Endothelial cell (in vitro differentiated cells): ENCODE measurements around the gene NXN. TPM values are rescaled to one million over a fixed set of nuclear protein-coding genes. Genes with fewer than 3 reads are reported as not detected.
A peak's percentile ranks its signal among the peaks of the same experiment; 100 is the strongest.
"Not testable (repeated sequence)": the region's sequence is repeated elsewhere in the genome, so short reads cannot be mapped to it uniquely, and the experiment has no call there.

Experiments
- DNase-seq: peaks from one replicate; pipeline ENCODE4 v3.0.0; 2021; ENCODE audit warnings: low spot score
- H3K27ac Mint-ChIP-seq: one replicate; pipeline ENCODE4 v1.8.0; 2021; ENCODE audit warnings: mixed read lengths, inconsistent platforms; ENCODE audit not compliant: unreplicated experiment
- H3K27me3 Mint-ChIP-seq: one replicate; pipeline ENCODE4 v1.8.0; 2021; ENCODE audit warnings: mild to moderate bottlenecking, moderate library complexity, mixed read lengths, inconsistent platforms; ENCODE audit not compliant: unreplicated experiment
- H3K36me3 Mint-ChIP-seq: one replicate; pipeline ENCODE4 v1.8.0; 2021; ENCODE audit warnings: mild to moderate bottlenecking, low read depth, mixed read lengths, inconsistent platforms; ENCODE audit not compliant: unreplicated experiment
- H3K4me1 Mint-ChIP-seq: one replicate; pipeline ENCODE4 v1.8.0; 2021; ENCODE audit warnings: mild to moderate bottlenecking, mixed read lengths, inconsistent platforms; ENCODE audit not compliant: unreplicated experiment
- H3K4me3 Mint-ChIP-seq: one replicate; pipeline ENCODE4 v1.8.0; 2021; ENCODE audit warnings: mild to moderate bottlenecking, mixed read lengths, inconsistent platforms; ENCODE audit not compliant: unreplicated experiment
- H3K9me3 Mint-ChIP-seq: one replicate; pipeline ENCODE4 v1.8.0; 2021; ENCODE audit warnings: mixed read lengths, inconsistent platforms; ENCODE audit not compliant: unreplicated experiment
- total RNA-seq: library from RNA; stranded (reverse); fragmentation: NEBNext Ultra II Directional; extraction: Animal tissue kit (Norgen Biotek cat#: 25700); gene quantifications from one replicate; pipeline ENCODE4 v1.2.1, GENCODE V29; 2021; ENCODE audit not compliant: unreplicated experiment
- TF ChIP-seq, protein P1 (sequence below): fragments of 200-600 bp; sonication (generic); IDR thresholded peaks from one replicate; pipeline ENCODE4 v1.5.0; 2021; ENCODE audit warnings: antibody characterized with exemption; ENCODE audit not compliant: unreplicated experiment

The NXN gene
- total RNA-seq, 1 donor from 2014 or later = 53.9 TPM

DNA sequence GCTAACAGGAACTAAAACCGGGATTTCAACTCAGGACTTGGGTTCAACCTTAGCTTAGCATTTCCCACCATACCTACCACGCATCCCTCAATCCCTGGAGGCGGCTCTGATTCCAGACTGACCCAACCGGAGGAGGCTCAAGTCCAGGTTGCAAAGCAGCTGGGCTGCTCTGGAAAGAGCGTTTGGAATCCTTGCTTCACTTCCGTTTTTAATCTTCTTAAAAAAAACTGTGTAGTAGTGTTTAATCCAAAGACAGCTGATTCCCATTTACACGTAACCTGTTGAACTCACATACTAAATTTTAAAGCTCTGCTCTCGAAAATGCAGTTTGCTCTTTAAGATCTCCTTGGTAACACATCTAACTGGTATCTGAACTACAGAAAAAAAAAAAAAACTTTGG is 50.0 kb downstream of the NXN start:
- Mint-ChIP-seq H3K4me1 (peaks cover 17% of the 10 kb centered on the region), H3K27me3 (no peaks in the 10 kb centered on the region), H3K27ac (no peak overlapping the region), H3K4me3 (no peak overlapping the region), H3K36me3 (no peaks in the 10 kb centered on the region), H3K9me3 (no peaks in the 10 kb centered on the region)
- TF ChIP-seq, protein P1, sequence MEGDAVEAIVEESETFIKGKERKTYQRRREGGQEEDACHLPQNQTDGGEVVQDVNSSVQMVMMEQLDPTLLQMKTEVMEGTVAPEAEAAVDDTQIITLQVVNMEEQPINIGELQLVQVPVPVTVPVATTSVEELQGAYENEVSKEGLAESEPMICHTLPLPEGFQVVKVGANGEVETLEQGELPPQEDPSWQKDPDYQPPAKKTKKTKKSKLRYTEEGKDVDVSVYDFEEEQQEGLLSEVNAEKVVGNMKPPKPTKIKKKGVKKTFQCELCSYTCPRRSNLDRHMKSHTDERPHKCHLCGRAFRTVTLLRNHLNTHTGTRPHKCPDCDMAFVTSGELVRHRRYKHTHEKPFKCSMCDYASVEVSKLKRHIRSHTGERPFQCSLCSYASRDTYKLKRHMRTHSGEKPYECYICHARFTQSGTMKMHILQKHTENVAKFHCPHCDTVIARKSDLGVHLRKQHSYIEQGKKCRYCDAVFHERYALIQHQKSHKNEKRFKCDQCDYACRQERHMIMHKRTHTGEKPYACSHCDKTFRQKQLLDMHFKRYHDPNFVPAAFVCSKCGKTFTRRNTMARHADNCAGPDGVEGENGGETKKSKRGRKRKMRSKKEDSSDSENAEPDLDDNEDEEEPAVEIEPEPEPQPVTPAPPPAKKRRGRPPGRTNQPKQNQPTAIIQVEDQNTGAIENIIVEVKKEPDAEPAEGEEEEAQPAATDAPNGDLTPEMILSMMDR = no peak
- DNase-seq = no peak

DNA sequence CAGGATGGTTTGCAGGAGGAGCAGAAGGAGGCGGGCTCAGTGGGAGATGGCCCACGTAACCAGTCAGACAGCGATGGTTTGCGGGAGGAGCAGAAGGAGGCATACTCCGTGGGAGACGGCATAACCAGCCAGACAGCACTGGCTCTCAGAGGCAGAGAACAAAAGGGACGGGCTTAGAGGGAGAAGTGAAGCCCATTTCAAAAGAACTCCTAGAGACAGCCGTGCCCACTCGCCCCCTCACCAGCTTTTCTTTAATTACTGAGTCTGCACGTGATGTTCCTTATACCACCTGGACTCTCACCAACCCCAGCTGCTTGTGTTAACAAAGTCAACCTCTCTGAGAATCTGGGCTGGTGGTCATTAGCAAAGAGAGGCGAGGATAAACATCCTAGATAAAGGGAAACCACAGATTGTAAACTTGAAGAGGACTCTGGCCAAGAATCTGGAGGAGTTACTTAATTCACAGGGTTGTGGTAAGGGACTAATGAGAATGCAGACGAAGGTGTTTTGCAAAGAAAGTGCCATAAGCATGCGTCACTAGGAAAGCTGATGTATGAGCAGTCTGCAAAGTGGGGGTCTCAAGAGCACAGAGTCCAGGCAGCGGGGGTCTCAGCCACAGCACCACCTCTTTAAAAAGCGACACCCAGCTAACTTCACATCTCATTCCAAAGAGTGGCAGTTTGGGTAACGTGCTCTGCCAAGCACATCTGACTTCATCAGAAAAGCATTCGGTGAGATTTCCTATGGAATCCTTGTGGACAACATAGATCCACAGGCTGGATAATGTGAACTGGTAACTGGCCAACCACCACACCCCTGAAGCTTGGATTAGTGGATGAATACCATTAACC is 51.7 kb downstream of the NXN start:
- no peak overlapping the region for H3K4me3 Mint-ChIP-seq
- DNase-seq = no peak

DNA sequence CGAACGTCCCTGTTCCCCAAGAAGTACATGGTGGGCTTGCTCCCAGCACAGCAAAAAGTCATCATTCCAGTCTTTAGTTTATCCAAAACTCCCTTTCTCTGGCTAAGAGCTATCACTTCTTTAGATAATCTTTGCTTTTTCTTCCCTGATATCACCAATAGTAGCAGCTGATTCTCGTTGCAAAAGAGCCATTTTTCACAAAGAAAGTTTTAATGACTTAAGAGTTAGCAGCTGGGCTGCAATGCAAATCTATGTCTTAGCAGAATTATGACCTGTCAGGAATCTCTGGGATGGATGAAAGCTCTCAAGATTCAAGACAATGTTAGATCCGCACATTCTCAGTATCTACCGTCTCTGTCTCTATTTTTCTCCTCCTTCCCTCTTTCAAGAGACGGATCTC is 53.8 kb downstream of the NXN start:
- Mint-ChIP-seq H3K4me3 (no peak overlapping the region), H3K9me3 (no peaks in the 10 kb centered on the region), H3K27ac (no peak overlapping the region), H3K27me3 (peaks cover 7% of the 10 kb centered on the region), H3K36me3 (peaks cover 4% of the 10 kb centered on the region), H3K4me1 (peaks cover 7% of the 10 kb centered on the region)
- no peak for DNase-seq
- TF ChIP-seq, protein P1 = no peak

More for the DNA sequence above, 51.7 kb downstream of the NXN start:
- Mint-ChIP-seq H3K27ac (peak overlapping the region; percentile 57), H3K9me3 (no peaks in the 10 kb centered on the region), H3K4me1 (peaks cover 8% of the 10 kb centered on the region), H3K36me3 (peaks cover 3% of the 10 kb centered on the region), H3K27me3 (peaks cover 2% of the 10 kb centered on the region)
- TF ChIP-seq, protein P1 = no peak

DNA sequence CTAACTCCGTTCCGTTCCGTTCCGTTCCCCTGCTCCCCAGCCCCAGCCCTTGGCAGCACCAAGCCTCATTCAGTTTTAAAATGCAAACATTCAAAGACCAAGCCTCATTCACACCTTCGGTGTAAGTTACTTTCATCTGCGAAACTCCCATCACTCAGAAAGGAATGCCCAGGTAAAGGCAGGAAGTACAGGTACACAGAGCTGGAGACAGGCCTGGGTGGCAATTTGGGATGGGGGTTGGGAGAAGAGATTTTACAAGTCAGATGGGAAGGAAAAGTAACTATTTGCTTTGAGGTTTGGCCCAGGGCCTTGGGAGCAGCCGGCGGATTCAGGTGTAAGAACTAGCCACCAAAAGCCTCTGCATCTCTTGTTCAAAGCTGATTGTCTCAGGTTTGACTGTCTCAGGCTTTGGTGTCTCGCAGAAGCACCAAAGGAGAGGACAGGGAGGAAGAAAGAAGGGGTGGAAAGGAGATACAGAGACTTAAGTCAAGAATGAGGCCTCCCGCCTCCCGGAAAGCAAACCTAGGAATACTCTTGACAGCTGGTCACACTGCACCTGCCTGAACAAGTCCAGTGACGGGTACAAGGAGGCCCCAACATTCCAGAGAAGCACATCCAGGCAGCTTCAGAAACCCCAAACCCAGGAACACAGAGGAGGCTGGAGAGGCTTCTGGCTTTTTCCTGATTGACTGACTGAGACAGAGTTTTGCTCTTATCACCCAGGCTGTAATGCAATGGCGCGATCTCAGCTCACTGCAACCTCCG is 54.7 kb downstream of the NXN start:
- Mint-ChIP-seq H3K4me3 (no peak overlapping the region), H3K27ac (no peak overlapping the region), H3K27me3 (peaks cover 11% of the 10 kb centered on the region), H3K9me3 (no peaks in the 10 kb centered on the region), H3K36me3 (peaks cover 10% of the 10 kb centered on the region), H3K4me1 (peaks cover 4% of the 10 kb centered on the region)
- TF ChIP-seq, protein P1 = no peak
- DNase-seq = no peak

DNA sequence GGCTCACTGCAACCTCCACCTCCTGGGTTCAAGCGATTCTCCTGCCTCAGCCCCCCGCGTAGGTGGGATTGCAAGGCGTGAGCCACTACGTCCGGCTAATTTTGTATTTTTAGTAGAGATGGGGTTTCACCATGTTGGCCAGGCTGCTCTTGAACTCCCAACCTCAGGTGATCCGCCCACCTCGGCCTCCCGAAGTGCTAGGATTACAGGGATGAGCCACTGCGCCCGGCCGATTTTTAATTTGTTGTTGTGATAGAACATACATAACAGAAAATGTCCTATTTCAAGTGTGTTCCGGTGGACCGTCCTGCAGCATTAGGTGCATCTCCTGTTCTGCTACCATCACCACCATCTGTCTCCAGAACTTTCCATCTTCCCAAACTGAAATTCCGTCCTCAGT is 55.3 kb downstream of the NXN start:
- DNase-seq, H3K27ac Mint-ChIP-seq, H3K4me3 Mint-ChIP-seq, H3K9me3 Mint-ChIP-seq, H3K4me1 Mint-ChIP-seq: not testable (repeated sequence)
- H3K36me3 Mint-ChIP-seq = peaks cover 16% of the 10 kb centered on the region
- peaks cover 11% of the 10 kb centered on the region for H3K27me3 Mint-ChIP-seq
